Mesothelial cell of epicardium (in vitro differentiated cells): Measurements from ENCODE around the gene RBM38. TPM values are rescaled to one million over a fixed set of nuclear protein-coding genes. Genes with fewer than 3 reads are reported as not detected.

ENCODE experiments used
- DNase-seq, 2 experiments: peaks; one replicate each; pipeline ENCODE4 v3.0.0; 2021; ENCODE audit warnings: low spot score in 2 of 2; ENCODE audit not compliant: unreplicated experiment in 2 of 2
- H3K27ac Mint-ChIP-seq: 2 replicates; pipeline ENCODE4 v1.8.0; 2021; ENCODE audit warnings: mixed read lengths
- H3K27me3 Mint-ChIP-seq: 2 replicates; pipeline ENCODE4 v1.8.0; 2021; ENCODE audit warnings: low read depth, mixed read lengths
- H3K36me3 Mint-ChIP-seq: 2 replicates; pipeline ENCODE4 v1.8.0; 2021; ENCODE audit warnings: mixed read lengths
- H3K4me1 Mint-ChIP-seq: 2 replicates; pipeline ENCODE4 v1.8.0; 2021; ENCODE audit warnings: mixed read lengths
- H3K4me3 Mint-ChIP-seq: 2 replicates; pipeline ENCODE4 v1.8.0; 2021; ENCODE audit warnings: mild to moderate bottlenecking, moderate library complexity, mixed read lengths
- H3K9me3 Mint-ChIP-seq: 2 replicates; pipeline ENCODE4 v1.8.0; 2021; ENCODE audit warnings: mixed read lengths
- total RNA-seq: library from RNA; stranded (reverse); gene quantifications from 3 replicates; pipeline ENCODE4 v1.2.1, GENCODE V29; 2021
- TF ChIP-seq, protein P1 (sequence below): fragments of 200-600 bp; sonication (generic); IDR thresholded peaks from one replicate; pipeline ENCODE4 v1.5.0; 2021; ENCODE audit warnings: antibody characterized with exemption; ENCODE audit not compliant: unreplicated experiment

RBM38 gene
- total RNA-seq, 1 donor from 2014 or later: 25.6 TPM

DNA sequence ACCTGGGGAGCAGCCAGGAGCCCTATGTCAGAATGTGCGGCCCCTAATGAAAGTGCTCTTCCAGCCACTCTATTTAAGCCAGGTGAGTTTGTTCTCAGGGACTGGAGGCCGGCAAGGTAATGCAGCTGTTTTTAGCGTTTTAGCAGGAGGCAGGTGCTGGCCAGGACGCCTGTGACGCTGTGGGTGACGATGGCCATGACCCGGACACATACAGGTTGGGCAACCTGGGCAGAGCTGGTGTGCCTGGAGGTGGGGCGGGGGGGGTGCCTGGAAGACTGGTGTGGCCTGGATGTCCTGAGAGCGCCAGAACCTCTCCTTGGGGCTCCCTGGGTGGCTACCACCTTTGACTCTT is 51.7 kb downstream of the RBM38 start:
- no peak for DNase-seq
- Mint-ChIP-seq H3K27ac (no peak overlapping the region), H3K4me1 (peaks cover 6% of the 10 kb centered on the region), H3K27me3 (peaks cover 3% of the 10 kb centered on the region), H3K36me3 (no peaks in the 10 kb centered on the region), H3K9me3 (no peaks in the 10 kb centered on the region), H3K4me3 (no peak overlapping the region)
- TF ChIP-seq, protein P1, sequence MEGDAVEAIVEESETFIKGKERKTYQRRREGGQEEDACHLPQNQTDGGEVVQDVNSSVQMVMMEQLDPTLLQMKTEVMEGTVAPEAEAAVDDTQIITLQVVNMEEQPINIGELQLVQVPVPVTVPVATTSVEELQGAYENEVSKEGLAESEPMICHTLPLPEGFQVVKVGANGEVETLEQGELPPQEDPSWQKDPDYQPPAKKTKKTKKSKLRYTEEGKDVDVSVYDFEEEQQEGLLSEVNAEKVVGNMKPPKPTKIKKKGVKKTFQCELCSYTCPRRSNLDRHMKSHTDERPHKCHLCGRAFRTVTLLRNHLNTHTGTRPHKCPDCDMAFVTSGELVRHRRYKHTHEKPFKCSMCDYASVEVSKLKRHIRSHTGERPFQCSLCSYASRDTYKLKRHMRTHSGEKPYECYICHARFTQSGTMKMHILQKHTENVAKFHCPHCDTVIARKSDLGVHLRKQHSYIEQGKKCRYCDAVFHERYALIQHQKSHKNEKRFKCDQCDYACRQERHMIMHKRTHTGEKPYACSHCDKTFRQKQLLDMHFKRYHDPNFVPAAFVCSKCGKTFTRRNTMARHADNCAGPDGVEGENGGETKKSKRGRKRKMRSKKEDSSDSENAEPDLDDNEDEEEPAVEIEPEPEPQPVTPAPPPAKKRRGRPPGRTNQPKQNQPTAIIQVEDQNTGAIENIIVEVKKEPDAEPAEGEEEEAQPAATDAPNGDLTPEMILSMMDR: no peak

DNA sequence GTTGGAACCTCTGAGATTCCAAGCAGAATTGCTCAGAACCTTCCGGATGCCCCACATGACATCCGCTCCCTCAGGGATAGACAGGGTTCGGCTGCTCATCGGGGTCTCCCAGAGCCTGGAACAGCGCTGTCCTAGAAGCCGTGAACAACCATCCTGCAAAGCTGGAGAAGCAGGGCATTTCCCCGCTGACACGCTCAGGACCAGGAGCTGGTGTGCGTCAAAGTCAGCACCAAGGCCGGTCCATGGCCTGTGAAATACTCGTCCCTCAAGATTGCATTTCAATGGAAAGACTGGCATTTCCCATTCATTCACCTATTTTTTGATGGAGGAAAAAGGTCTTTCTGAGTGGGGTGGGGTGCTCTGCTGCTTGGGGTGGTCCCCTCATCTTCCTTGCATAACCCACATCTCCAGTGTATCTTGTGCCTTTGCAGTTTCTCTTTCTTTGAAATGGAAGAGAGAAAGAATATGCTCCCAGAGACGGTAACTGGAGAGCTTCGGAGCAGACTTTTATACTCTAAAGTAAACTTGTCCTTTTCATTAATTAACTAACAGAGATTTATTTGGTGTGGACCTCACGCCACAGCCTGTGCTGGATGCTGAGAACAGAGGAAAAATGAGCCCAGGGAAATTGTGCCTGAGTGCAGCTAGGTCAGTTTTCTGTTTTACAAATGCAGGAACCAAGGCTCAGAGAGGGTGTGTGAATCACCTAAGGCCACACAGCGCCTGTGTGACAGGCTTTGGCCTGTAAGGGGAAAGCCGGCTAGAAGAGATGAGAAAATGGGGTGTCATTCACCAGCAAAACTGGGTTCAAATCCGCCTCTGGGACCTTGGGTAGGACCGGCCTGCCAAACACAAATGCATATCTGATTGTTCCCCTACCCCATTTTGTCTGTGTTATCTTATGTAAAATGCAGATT is 52.4 kb downstream of the RBM38 start:
- H3K4me3 Mint-ChIP-seq: no peak overlapping the region
- H3K36me3 Mint-ChIP-seq: no peaks in the 10 kb centered on the region
- no peak overlapping the region for H3K27ac Mint-ChIP-seq
- no peak for DNase-seq
- H3K27me3 Mint-ChIP-seq: peaks cover 3% of the 10 kb centered on the region
- TF ChIP-seq, protein P1: no peak
- H3K4me1 Mint-ChIP-seq: peaks cover 6% of the 10 kb centered on the region
- no peaks in the 10 kb centered on the region for H3K9me3 Mint-ChIP-seq

DNA sequence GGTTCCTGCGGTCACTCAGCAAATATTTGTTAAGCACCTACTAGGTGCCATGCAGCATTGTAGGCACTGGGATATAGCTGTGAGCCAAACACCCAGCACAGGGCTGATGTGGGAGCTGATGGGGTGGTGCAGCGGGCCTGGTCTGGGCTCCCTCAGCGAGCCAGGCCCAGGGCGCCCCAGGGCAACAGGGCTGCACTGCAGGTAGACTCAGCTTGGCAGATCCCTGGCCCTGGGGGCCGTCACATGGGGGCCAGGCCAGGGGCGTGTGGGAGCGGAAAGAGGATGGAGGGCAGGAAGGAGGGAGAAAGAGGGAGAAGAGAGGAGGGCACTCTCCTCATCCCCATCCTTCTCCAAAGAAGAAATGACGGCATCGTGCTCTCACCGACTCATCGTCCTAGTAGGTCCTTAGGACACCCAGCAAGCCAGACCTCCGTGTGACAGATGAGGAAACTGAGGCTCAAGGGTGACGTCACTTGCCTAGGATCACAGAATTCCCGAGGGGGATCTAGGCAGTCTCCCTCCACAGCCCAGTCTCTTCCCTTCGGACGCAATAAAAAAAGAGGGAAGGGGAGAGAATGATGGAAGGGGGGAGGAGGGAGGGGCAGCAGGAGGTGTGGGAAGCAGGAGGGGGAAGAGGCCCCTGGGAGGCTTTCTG is 53.3 kb downstream of the RBM38 start:
- H3K27ac Mint-ChIP-seq: no peak overlapping the region
- no peaks in the 10 kb centered on the region for H3K36me3 Mint-ChIP-seq
- H3K4me3 Mint-ChIP-seq: no peak overlapping the region
- H3K4me1 Mint-ChIP-seq: peaks cover 6% of the 10 kb centered on the region
- no peaks in the 10 kb centered on the region for H3K9me3 Mint-ChIP-seq
- peaks cover 3% of the 10 kb centered on the region for H3K27me3 Mint-ChIP-seq
- no peak for DNase-seq
- TF ChIP-seq, protein P1: no peak

DNA sequence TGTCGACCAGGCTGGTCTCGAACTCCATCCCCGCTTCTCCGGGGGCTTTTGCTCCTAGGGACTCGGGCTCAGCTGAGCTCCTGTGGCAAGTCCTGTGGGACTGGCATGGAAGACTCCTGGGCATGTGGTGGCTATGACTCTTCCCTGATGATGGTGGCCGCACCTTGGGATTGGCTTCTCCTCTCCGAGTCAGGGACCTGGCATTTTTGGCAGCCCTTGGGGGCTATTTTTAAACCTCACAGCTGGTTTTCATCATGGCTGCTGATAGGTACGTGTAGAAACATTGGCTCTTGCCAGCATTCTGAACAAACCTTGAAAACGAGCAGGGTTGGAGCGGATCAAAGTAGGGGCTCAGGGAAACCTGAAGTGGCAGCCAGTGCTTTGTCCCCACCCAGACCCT is 54.1 kb downstream of the RBM38 start:
- Mint-ChIP-seq H3K27ac (no peak overlapping the region), H3K4me3 (no peak overlapping the region), H3K27me3 (peaks cover 3% of the 10 kb centered on the region), H3K36me3 (no peaks in the 10 kb centered on the region), H3K4me1 (peaks cover 6% of the 10 kb centered on the region), H3K9me3 (no peaks in the 10 kb centered on the region)
- TF ChIP-seq, protein P1: no peak
- no peak for DNase-seq

DNA sequence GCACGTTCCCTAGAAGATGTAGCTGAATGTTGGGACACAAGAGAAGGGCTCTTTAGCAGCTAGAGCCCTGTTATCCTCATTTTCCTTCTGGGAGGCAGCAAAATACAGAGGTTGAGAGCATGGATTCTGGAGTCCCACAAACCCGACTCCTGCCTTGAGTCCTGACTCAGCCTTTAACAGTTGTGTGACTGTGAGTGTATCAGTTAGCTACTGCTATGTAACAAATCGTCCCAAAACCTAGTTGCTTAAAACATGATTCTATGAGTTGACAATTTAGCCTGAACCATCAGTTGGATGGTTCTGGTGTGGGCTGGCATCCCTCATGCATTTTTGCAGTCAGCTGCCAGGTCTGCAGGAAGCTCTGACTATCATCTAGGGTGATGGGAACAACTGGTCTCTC is 54.6 kb downstream of the RBM38 start:
- H3K36me3 Mint-ChIP-seq: no peaks in the 10 kb centered on the region
- no peak for DNase-seq
- TF ChIP-seq, protein P1: no peak
- no peaks in the 10 kb centered on the region for H3K9me3 Mint-ChIP-seq
- no peak overlapping the region for H3K4me3 Mint-ChIP-seq
- peaks cover 3% of the 10 kb centered on the region for H3K27me3 Mint-ChIP-seq
- H3K27ac Mint-ChIP-seq: no peak overlapping the region
- H3K4me1 Mint-ChIP-seq: peaks cover 10% of the 10 kb centered on the region
